ENCODE results near the gene ADAM8. TPM values are rescaled to one million over a fixed set of nuclear protein-coding genes. Genes with fewer than 3 reads are reported as not detected.

The ADAM8 gene
- total and polyA plus RNA-seq, 2 donors (not counting 1 experiment from before 2014, with no cell fraction given), result 116 to 196 TPM

GRCh38 chr10:133213641-133214467 is 62.8 kb downstream of the ADAM8 start:
- TF ChIP-seq EZH2 (IDR thresholded peaks at IDR 0.05; ENCODE audit: borderline replicate concordance, insufficient read depth, low read depth, low read length, poor library complexity, severe bottlenecking), result no peak
- no peak for TF ChIP-seq CTCF (IDR thresholded peaks at IDR 0.05)
- CTCF ChIA-PET, result no interaction called here
- Mint-ChIP-seq H3K27me3 (peaks cover 17% of the 10 kb centered on the region), H3K4me1 (no peaks in the 10 kb centered on the region), H3K4me3 (no peak overlapping the region), H3K27ac (no peak overlapping the region), H3K9me3 (ENCODE audit: insufficient read depth) (no peaks in the 10 kb centered on the region)
- intact Hi-C loops (cut with micrococcal nuclease), result no loop called here
- no peak overlapping the region for H3K4me2 ChIP-seq (replicated peaks; ENCODE audit: low read depth, low read length, poor library complexity, severe bottlenecking)
- H3K9me3 ChIP-seq (ENCODE audit: control extremely low read depth in 1 of 3, control insufficient read depth in 2 of 3, insufficient read depth in 1 of 3, low read length in 2 of 3), result peaks cover 0 to 5% (median 0%) of the 10 kb centered on the region in 3 donors
- H3K4me1 ChIP-seq (ENCODE audit: control insufficient read depth in 2 of 2, insufficient read depth in 2 of 2, low read length in 2 of 2), result no peaks in the 10 kb centered on the region
- 87% methylated on average over 31 of the region's 32 CpGs for WGBS (ENCODE audit: insufficient coverage)
- ATAC-seq (ENCODE audit: low read depth), result no peak
- H3K36me3 ChIP-seq (replicated peaks in 1 of 2; ENCODE audit: control extremely low read depth in 1 of 2, control insufficient read depth in 1 of 2, extremely low read depth in 1 of 2, insufficient read depth in 2 of 2, low read length in 1 of 2), result no peaks in the 10 kb centered on the region
- H3K27me3 ChIP-seq (replicated peaks in 1 of 4; ENCODE audit: control extremely low read depth in 1 of 4, control insufficient read depth in 3 of 4, insufficient read depth in 4 of 4, low read length in 3 of 4), result peaks cover 0 to 2% (median 0%) of the 10 kb centered on the region in 4 experiments
- no peak overlapping the region for H3K9ac ChIP-seq (ENCODE audit: low read length)
- no peaks in the 10 kb centered on the region for H4K20me1 ChIP-seq (ENCODE audit: control insufficient read depth, insufficient read depth, low read length, poor library complexity, severe bottlenecking)
- H3K4me3 ChIP-seq (ENCODE audit: control extremely low read depth in 1 of 5, extremely low read depth in 1 of 5, insufficient read depth in 1 of 5, low read depth in 2 of 5, low read length in 4 of 5), result no peak overlapping the region
- H2AFZ ChIP-seq (ENCODE audit: insufficient read depth, low read depth, low read length, poor library complexity, severe bottlenecking), result no peak overlapping the region
- no peak overlapping the region for H3K27ac ChIP-seq (ENCODE audit: low read length in 2 of 2)
- POLR2A ChIA-PET, result no interaction called here
- DNase-seq, result no peak
- H3K79me2 ChIP-seq (ENCODE audit: control insufficient read depth, insufficient read depth, low read length), result no peaks in the 10 kb centered on the region

- Mint-ChIP-seq H3K4me1 (no peaks in the 10 kb centered on the region), H3K27ac (no peak overlapping the region), H3K4me3 (no peak overlapping the region), H3K27me3 (peaks cover 14% of the 10 kb centered on the region), H3K9me3 (ENCODE audit: insufficient read depth) (no peaks in the 10 kb centered on the region)
- H3K4me3 ChIP-seq (ENCODE audit: control extremely low read depth in 1 of 5, extremely low read depth in 1 of 5, insufficient read depth in 1 of 5, low read depth in 2 of 5, low read length in 4 of 5), result no peak overlapping the region
- H3K9ac ChIP-seq (ENCODE audit: low read length), result no peak overlapping the region
- ChIA-PET POLR2A (no interaction called here), CTCF (no interaction called here)
- ATAC-seq (ENCODE audit: low read depth) (no peak), DNase-seq (no peak)
- no peaks in the 10 kb centered on the region for H4K20me1 ChIP-seq (ENCODE audit: control insufficient read depth, insufficient read depth, low read length, poor library complexity, severe bottlenecking)
- no peak overlapping the region for H3K4me2 ChIP-seq (replicated peaks; ENCODE audit: low read depth, low read length, poor library complexity, severe bottlenecking)
- H2AFZ ChIP-seq (ENCODE audit: insufficient read depth, low read depth, low read length, poor library complexity, severe bottlenecking), result no peak overlapping the region
- H3K4me1 ChIP-seq (ENCODE audit: control insufficient read depth in 2 of 2, insufficient read depth in 2 of 2, low read length in 2 of 2), result no peaks in the 10 kb centered on the region
- intact Hi-C loops (cut with micrococcal nuclease), result no loop called here
- no peaks in the 10 kb centered on the region for H3K79me2 ChIP-seq (ENCODE audit: control insufficient read depth, insufficient read depth, low read length)
- WGBS (ENCODE audit: insufficient coverage), result 77% methylated on average over 20 of the region's 20 CpGs
- H3K27ac ChIP-seq (ENCODE audit: low read length in 2 of 2), result no peak overlapping the region
- H3K27me3 ChIP-seq (replicated peaks in 1 of 4; ENCODE audit: control extremely low read depth in 1 of 4, control insufficient read depth in 3 of 4, insufficient read depth in 4 of 4, low read length in 3 of 4), result no peaks in the 10 kb centered on the region
- H3K36me3 ChIP-seq (replicated peaks in 1 of 2; ENCODE audit: control extremely low read depth in 1 of 2, control insufficient read depth in 1 of 2, extremely low read depth in 1 of 2, insufficient read depth in 2 of 2, low read length in 1 of 2), result no peaks in the 10 kb centered on the region
- peaks cover 0 to 7% (median 0%) of the 10 kb centered on the region in 3 donors for H3K9me3 ChIP-seq (ENCODE audit: control extremely low read depth in 1 of 3, control insufficient read depth in 2 of 3, insufficient read depth in 1 of 3, low read length in 2 of 3)
- TF ChIP-seq CTCF (IDR thresholded peaks at IDR 0.05) (no peak), EZH2 (IDR thresholded peaks at IDR 0.05; ENCODE audit: borderline replicate concordance, insufficient read depth, low read depth, low read length, poor library complexity, severe bottlenecking) (no peak)
Measured at GRCh38 chr10:133212853-133213494, 63.7 kb downstream of the ADAM8 start.
